ENCODE results near the gene PPP1R8. TPM values are rescaled to one million over a fixed set of nuclear protein-coding genes. Genes with fewer than 3 reads are reported as not detected.
A peak's percentile ranks its signal among the peaks of the same experiment; 100 is the strongest.
"Not testable (repeated sequence)": the region's sequence is repeated elsewhere in the genome, so short reads cannot be mapped to it uniquely, and the experiment has no call there.

PPP1R8 gene
- polyA plus RNA-seq, 12 donors = 29.1 to 48.1 (median 34.6) TPM; not detected in 1

- not testable (repeated sequence) for DNase-seq
These were observed 1.1 kb upstream of the PPP1R8 start for GRCh38 chr1:27829339-27829960.

- no peak for DNase-seq
These were observed 1.2 kb downstream of the PPP1R8 start for GRCh38 chr1:27831568-27832410.

- no peak for DNase-seq
These were observed 2.2 kb downstream of the PPP1R8 start for GRCh38 chr1:27832762-27833161.

GRCh38 chr1:27833470-27833869 lies 2.9 kb downstream of the PPP1R8 start:
- DNase-seq = no peak

GRCh38 chr1:27835046-27835445 lies 4.5 kb downstream of the PPP1R8 start:
- no peak for DNase-seq

GRCh38 chr1:27835501-27835900 lies 4.9 kb downstream of the PPP1R8 start:
- no peak for DNase-seq

GRCh38 chr1:27849951-27850350 lies 19.4 kb downstream of the PPP1R8 start:
- no peak for DNase-seq

- DNase-seq = no peak
These were observed 24.5 kb downstream of the PPP1R8 start for GRCh38 chr1:27855085-27855484.

GRCh38 chr1:27856561-27857343 lies 26.2 kb downstream of the PPP1R8 start:
- DNase-seq = no peak

- not testable (repeated sequence) for DNase-seq
These were observed 27.0 kb downstream of the PPP1R8 start for GRCh38 chr1:27857552-27857951.

- DNase-seq = peak; percentile 67
These were observed 27.7 kb downstream of the PPP1R8 start for GRCh38 chr1:27858072-27858948.

GRCh38 chr1:27858949-27859576 lies 28.5 kb downstream of the PPP1R8 start:
- no peak for DNase-seq

GRCh38 chr1:27861436-27861835 lies 30.9 kb downstream of the PPP1R8 start:
- no peak for DNase-seq

- DNase-seq = no peak
These were observed 31.4 kb downstream of the PPP1R8 start for GRCh38 chr1:27862004-27862403.

GRCh38 chr1:27862671-27863537 lies 32.3 kb downstream of the PPP1R8 start:
- peak; percentile 53 for DNase-seq

- DNase-seq = no peak
These were observed 32.9 kb downstream of the PPP1R8 start for GRCh38 chr1:27863538-27863915.

- no peak for DNase-seq
These were observed 33.8 kb downstream of the PPP1R8 start for GRCh38 chr1:27864264-27864895.

- no peak for DNase-seq
These were observed 35.2 kb downstream of the PPP1R8 start for GRCh38 chr1:27865821-27866220.

- DNase-seq = no peak
These were observed 38.0 kb downstream of the PPP1R8 start for GRCh38 chr1:27868556-27868931.
